Measurements from ENCODE around the gene DIPK1B.
A peak's percentile ranks its signal among the peaks of the same experiment; 100 is the strongest.

The DIPK1B gene

GRCh38 chr9:136693490-136694162, 18.7 kb upstream of the DIPK1B start (continued):
- TF ChIP-seq IKZF3 (tag by site-specific recombination; IDR thresholded peaks at IDR 0.05) (no peak), SP7 (tag by site-specific recombination; IDR thresholded peaks at IDR 0.05) (0 out of 2 replicates have a peak, but pooled peaks have one; percentile 41), ZNF211 (tag by site-specific recombination; IDR thresholded peaks at IDR 0.05; ENCODE audit: low read depth) (no peak), FEZF1 (tag by site-specific recombination; IDR thresholded peaks at IDR 0.05) (no peak), KLF7 (tag by site-specific recombination; IDR thresholded peaks at IDR 0.05; ENCODE audit: borderline replicate concordance) (0 out of 2 replicates have a peak, but pooled peaks have one; percentile 35), ZNF350 (tag by site-specific recombination; IDR thresholded peaks at IDR 0.05) (no peak), ZNF280D (tag by site-specific recombination; IDR thresholded peaks at IDR 0.05) (no peak), ZNF549 (tag by site-specific recombination; IDR thresholded peaks at IDR 0.05) (no peak), KLF1 (tag by site-specific recombination; IDR thresholded peaks at IDR 0.05) (peak; percentile 99), KLF17 (tag by site-specific recombination; IDR thresholded peaks at IDR 0.05) (peak; percentile 98), ZNF311 (tag by site-specific recombination; IDR thresholded peaks at IDR 0.05; ENCODE audit: borderline replicate concordance) (no peak), MEIS1 (CRISPR knock-in tag; IDR thresholded peaks at IDR 0.05; ENCODE audit: borderline replicate concordance) (no peak), ZFP3 (tag by site-specific recombination; IDR thresholded peaks at IDR 0.05; ENCODE audit: low read depth) (no peak), EGR2 (tag by site-specific recombination; IDR thresholded peaks at IDR 0.05; ENCODE audit: low read depth) (no peak), ZNF335 (tag by site-specific recombination; conservative IDR thresholded peaks at IDR 0.05) (peak; percentile 90), ZBTB6 (tag by site-specific recombination; IDR thresholded peaks at IDR 0.05) (no peak), ZNF398 (tag by site-specific recombination; IDR thresholded peaks at IDR 0.05) (no peak), ZSCAN16 (tag by site-specific recombination; IDR thresholded peaks at IDR 0.05) (no peak), ZNF521 (tag by site-specific recombination; IDR thresholded peaks at IDR 0.05) (no peak), ZNF37A (tag by site-specific recombination; IDR thresholded peaks at IDR 0.05) (no peak), ZNF221 (tag by site-specific recombination; IDR thresholded peaks at IDR 0.05; ENCODE audit: borderline replicate concordance) (no peak), ZNF600 (tag by site-specific recombination; IDR thresholded peaks at IDR 0.05) (peak; percentile 62), ZNF169 (tag by site-specific recombination; IDR thresholded peaks at IDR 0.05) (no peak), ZNF426 (tag by site-specific recombination; IDR thresholded peaks at IDR 0.05) (no peak)
- TF ChIP-seq, protein P1, sequence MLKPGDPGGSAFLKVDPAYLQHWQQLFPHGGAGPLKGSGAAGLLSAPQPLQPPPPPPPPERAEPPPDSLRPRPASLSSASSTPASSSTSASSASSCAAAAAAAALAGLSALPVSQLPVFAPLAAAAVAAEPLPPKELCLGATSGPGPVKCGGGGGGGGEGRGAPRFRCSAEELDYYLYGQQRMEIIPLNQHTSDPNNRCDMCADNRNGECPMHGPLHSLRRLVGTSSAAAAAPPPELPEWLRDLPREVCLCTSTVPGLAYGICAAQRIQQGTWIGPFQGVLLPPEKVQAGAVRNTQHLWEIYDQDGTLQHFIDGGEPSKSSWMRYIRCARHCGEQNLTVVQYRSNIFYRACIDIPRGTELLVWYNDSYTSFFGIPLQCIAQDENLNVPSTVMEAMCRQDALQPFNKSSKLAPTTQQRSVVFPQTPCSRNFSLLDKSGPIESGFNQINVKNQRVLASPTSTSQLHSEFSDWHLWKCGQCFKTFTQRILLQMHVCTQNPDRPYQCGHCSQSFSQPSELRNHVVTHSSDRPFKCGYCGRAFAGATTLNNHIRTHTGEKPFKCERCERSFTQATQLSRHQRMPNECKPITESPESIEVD (tag by site-specific recombination; IDR thresholded peaks at IDR 0.05), result no peak
- TF ChIP-seq, protein P2, sequence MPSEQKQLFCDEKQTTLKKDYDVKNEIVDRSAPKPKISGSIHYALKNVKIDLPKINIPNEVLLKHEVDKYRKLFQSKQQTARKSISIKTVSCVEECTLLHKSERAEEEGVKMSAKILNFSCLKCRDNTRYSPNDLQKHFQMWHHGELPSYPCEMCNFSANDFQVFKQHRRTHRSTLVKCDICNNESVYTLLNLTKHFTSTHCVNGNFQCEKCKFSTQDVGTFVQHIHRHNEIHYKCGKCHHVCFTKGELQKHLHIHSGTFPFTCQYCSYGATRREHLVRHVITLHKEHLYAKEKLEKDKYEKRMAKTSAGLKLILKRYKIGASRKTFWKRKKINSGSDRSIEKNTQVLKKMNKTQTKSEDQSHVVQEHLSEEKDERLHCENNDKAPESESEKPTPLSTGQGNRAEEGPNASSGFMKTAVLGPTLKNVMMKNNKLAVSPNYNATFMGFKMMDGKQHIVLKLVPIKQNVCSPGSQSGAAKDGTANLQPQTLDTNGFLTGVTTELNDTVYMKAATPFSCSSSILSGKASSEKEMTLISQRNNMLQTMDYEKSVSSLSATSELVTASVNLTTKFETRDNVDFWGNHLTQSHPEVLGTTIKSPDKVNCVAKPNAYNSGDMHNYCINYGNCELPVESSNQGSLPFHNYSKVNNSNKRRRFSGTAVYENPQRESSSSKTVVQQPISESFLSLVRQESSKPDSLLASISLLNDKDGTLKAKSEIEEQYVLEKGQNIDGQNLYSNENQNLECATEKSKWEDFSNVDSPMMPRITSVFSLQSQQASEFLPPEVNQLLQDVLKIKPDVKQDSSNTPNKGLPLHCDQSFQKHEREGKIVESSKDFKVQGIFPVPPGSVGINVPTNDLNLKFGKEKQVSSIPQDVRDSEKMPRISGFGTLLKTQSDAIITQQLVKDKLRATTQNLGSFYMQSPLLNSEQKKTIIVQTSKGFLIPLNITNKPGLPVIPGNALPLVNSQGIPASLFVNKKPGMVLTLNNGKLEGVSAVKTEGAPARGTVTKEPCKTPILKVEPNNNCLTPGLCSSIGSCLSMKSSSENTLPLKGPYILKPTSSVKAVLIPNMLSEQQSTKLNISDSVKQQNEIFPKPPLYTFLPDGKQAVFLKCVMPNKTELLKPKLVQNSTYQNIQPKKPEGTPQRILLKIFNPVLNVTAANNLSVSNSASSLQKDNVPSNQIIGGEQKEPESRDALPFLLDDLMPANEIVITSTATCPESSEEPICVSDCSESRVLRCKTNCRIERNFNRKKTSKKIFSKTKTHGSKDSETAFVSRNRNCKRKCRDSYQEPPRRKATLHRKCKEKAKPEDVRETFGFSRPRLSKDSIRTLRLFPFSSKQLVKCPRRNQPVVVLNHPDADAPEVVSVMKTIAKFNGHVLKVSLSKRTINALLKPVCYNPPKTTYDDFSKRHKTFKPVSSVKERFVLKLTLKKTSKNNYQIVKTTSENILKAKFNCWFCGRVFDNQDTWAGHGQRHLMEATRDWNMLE (tag by site-specific recombination; conservative IDR thresholded peaks at IDR 0.05; ENCODE audit: low read depth), result no peak

All from HEK293 (cell line).